ENCODE results near the gene TSPAN2.

- TF ChIP-seq, protein P1, sequence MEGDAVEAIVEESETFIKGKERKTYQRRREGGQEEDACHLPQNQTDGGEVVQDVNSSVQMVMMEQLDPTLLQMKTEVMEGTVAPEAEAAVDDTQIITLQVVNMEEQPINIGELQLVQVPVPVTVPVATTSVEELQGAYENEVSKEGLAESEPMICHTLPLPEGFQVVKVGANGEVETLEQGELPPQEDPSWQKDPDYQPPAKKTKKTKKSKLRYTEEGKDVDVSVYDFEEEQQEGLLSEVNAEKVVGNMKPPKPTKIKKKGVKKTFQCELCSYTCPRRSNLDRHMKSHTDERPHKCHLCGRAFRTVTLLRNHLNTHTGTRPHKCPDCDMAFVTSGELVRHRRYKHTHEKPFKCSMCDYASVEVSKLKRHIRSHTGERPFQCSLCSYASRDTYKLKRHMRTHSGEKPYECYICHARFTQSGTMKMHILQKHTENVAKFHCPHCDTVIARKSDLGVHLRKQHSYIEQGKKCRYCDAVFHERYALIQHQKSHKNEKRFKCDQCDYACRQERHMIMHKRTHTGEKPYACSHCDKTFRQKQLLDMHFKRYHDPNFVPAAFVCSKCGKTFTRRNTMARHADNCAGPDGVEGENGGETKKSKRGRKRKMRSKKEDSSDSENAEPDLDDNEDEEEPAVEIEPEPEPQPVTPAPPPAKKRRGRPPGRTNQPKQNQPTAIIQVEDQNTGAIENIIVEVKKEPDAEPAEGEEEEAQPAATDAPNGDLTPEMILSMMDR (IDR thresholded peaks at IDR 0.05), result peak; percentile 82 to 96 (median 90)
- no peak for TF ChIP-seq POLR2A (IDR thresholded peaks at IDR 0.05)
These were observed 23.4 kb upstream of the TSPAN2 start for GRCh38 chr1:115112496-115113375.
